Epithelial cell of prostate (primary cell): ENCODE measurements around the gene KCNMA1.
"Not testable (repeated sequence)": the region's sequence is repeated elsewhere in the genome, so short reads cannot be mapped to it uniquely, and the experiment has no call there.

Experiments
- DNase-seq: peaks from one replicate; pipeline ENCODE4 v3.0.0-alpha.2; 2011; ENCODE audit warnings: low read depth, low spot score
- H3K27ac ChIP-seq: fragments of 450-650 bp; 2 replicates; pipeline ENCODE4 v1.5.1; 2017; ENCODE audit warnings: mild to moderate bottlenecking

Gene KCNMA1

DNA sequence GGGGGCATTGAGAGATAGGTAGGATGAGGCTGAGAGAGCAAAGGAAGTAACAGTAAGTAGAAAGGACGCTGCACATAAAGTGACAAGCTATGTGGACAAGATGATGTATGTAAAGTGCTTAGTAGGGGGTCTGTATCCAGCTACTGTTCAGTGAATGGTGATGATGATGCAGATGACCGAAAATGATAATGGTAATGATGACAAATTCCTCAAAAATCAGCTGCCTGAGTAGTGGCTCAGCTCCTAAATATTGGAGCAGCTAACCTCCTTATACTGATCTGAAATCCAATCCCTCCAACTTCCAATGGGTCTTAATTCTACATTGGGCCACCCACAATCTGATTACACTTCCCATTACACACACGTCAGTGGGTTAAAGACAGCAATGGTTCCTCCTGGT is 27.1 kb upstream of the KCNMA1 start:
- DNase-seq, result no peak
- no peak overlapping the region for H3K27ac ChIP-seq

DNA sequence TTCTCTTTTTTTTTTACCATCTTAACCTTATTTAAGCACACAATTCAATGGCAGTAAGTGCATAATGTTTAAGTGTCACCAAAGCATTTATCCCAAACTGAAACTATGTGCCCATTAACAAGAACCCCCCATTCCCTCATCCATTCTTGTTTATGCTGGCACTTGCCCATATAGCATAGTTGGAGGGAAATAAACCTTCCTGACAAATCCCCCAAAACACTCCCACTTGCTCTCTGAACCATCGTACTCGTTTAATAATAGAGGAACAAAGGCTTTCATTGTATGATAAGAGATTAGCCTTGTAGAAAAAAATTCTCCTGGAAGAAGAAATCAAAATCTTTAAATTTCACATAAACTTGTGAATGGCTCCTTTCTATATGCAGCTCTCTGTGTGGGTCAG is 26.4 kb upstream of the KCNMA1 start:
- H3K27ac ChIP-seq, result no peak overlapping the region
- DNase-seq, result no peak

DNA sequence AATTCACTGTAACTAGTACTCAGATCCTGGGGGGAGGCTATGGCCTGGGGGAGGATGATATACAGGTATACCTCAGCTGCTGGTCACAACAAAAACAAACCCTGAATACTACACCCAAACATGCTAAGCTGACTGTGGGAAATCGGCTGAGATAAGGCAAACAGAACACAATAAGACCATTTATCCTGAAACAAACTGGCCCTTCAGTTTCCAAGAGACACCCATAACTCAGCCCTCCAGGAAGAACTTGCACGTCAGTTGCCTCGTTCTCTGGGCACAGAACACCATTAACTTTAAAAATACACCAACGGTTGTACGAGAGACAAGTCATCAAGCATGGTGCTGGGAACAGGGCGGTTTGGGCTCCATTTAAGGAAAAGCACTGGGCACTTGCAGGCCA is 24.1 kb upstream of the KCNMA1 start:
- DNase-seq, result no peak
- no peak overlapping the region for H3K27ac ChIP-seq

DNA sequence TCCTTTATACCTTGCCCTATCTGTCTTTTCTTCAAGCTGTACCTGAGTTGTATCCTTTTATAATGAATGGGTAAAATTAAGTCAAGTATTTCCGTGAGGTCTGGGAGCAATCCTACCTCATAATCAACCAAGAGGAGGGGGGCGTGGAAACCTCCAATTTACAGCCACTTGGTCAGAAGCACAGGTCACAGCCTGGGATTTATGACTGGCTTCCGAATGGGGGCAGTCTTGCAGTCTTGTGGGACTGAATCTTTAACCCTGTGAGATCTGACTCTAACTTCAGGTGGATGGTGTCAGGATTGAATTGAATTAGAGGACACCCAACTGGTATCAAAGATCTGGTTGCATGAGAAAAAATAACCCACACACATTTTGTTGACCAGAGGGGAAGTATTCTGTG is 23.5 kb upstream of the KCNMA1 start:
- DNase-seq, result no peak
- no peak overlapping the region for H3K27ac ChIP-seq

DNA sequence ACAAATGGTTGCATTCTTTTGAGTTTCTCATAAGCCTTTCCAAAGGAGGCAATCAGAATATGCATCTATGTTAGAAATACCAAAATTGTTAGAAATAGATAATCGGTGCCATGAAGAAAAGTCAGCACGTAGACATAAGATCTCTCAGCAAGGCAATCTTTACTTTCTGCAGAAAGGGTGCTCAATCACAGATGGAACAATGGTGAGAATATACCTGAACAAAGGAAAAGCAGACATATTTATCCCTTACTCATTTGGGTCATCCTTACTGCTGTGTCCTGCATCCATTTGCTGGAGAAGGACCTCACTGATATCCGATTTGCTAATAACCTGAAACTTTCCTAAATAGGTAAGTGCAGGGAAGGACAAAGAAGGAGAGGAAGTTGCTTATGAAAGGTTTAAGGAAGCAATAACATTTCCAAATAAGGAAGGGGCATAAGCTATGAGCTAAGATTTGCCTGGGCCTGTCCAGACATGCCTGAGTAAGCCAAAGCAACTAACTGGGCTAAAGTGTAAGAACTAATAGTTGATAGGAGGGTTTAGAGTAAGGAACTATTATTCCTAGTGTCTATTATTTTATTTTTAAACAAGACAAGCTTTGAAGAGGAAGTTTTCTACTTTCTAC is 21.6 kb upstream of the KCNMA1 start:
- H3K27ac ChIP-seq, result peak overlapping the region; percentile 39
- not testable (repeated sequence) for DNase-seq

DNA sequence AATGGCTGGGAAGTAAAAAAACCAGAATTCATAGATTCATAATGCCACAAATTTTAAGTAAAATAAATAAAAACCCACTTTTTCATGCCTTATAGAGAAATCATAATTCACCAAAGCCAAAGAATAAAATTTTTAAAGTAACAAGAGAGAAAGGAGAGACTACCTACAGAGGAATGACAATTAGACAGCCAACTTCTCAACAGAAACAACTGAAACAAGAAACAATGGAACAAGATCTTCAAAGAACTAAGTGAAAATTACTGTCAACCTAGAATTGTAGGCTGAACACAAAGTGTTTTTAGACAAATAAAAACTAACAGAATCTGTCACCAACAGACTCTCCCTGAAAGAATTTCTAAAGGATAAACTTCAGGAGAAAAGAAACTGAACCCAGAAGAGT is 15.6 kb upstream of the KCNMA1 start:
- no peak for DNase-seq
- H3K27ac ChIP-seq, result no peak overlapping the region

DNA sequence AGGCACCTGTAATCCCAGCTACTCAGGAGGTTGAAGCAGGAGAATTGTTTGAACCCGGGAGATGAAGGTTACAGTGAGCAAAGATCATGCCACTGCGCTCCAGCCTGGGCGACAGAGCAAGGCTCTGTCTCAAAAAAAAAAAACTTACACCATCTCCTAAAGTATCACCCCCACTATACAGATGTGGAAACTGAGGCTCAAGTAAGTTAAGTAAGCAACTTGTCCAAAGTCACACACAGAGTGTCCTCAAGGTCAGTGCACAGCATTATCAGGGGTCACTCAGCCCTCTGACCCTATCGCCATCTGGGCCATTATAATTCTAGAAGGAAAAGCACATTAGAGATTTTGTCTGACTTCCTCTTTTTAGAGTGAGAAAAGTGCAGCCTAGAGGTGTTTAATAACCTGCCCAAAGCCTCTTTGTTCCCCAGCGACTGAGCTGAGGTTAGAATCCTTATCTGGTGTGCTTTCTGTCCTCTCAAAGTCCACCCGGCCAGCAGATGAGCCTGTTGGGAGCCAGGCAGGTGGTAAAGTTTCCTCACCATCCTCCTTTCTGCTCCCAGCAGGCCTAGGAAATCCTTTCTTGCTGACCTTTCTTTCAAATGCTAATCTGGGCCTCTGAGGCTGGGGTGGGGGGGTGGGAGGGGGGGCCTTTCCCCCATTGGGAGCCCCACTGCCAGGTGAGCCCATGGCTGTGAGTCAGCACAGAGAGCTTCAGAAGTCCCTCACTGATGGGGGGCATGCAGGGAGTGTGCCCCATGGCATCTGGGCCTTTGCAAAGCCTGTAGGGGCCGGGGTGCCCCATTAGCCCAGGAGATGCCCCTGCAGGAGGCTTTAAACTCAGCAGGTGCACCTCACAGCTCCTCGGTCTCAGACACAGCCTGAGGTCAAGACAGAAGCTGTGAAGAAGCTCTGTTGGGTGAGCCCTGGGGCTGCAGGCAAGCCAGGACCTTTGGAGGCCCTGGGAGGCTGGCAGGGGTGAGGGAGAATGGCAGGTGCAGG is 12.0 kb upstream of the KCNMA1 start:
- no peak for DNase-seq

DNA sequence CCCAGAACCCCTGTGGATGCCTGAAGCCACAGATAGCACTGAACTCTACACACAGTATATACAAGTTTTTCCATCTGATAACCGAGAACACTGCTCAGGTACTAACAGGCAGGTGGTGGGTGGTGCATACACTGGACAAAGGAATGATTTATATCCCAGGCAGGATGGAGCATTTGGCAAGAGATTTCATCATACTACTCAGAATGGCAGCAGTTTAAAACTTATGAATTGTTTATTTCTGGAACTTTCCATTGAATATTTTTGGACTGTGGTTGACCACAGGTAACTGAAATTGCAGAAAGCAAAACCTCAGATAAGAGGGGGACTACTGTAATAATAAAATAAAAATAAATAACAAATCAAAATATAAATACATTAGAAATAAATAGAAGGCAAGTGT is 10.9 kb upstream of the KCNMA1 start:
- peak; percentile 49 for DNase-seq
- H3K27ac ChIP-seq, result peak overlapping the region; percentile 24

More for the DNA sequence above, 12.0 kb upstream of the KCNMA1 start:
- no peak overlapping the region for H3K27ac ChIP-seq

DNA sequence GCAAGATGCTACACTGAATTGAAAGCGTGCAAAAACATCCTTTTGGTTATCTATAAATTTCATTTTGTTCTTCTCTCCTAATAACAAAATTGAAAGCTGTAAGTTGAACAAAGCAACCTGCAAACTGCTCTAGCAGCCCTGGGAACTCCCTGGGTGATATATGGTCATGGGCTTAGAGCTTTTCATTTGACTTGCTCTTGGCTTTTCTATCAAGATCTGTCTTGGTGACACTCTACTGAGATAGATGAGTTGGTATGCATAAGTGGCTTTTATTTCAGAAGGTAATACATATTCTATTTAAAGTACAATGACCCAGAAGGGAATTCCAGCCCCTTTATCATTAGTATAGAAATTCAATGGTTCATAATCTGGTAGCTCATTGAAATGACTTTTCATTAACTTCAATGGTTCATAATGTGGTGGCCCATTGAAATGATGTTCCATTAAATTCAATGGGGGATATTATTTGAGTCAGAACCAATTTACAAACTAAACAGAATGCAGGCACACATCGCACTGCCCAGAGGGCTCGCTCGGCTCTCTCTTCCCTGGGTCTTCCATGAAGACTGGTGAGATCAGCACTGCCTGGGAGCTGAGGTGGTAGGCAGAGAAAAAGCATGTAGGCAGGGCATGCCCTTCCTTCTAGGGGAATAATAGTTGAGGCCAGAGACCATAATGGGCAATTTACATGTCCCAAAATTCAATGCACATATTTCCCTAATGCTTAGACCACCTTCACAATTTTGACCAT is 10.1 kb upstream of the KCNMA1 start:
- DNase-seq, result no peak
- no peak overlapping the region for H3K27ac ChIP-seq

DNA sequence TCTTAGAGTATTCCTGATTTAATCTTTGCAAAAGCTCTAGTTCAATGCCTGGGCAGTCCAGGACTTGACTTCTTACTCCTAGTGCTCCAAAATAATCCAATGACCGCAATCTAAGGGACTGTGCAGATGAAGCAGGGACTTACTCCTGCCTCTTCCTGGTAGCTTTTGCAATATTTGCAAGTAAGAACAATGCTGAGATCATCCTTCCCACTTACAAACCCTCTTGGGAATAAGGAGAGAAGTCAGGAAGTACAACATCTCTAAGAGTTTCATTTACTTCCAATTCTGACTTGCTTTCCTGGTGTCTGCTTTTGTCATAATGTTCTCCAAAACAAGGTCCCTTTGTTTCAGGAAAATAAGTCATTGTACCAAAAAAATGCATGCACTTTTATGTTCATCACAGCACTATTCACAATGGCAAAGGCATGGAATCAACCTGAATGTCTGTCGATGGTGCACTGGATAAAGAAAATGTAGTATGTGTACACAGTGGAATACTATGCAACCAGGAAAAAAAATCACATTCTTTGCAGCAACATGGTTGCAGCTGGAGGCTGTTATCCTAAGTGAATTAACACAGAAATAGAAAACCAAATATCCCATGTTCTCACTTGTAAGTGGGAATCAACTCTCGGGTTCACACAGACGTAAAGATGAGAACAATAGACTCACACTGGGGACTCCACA is 7.1 kb upstream of the KCNMA1 start:
- no peak overlapping the region for H3K27ac ChIP-seq
- DNase-seq, result no peak

DNA sequence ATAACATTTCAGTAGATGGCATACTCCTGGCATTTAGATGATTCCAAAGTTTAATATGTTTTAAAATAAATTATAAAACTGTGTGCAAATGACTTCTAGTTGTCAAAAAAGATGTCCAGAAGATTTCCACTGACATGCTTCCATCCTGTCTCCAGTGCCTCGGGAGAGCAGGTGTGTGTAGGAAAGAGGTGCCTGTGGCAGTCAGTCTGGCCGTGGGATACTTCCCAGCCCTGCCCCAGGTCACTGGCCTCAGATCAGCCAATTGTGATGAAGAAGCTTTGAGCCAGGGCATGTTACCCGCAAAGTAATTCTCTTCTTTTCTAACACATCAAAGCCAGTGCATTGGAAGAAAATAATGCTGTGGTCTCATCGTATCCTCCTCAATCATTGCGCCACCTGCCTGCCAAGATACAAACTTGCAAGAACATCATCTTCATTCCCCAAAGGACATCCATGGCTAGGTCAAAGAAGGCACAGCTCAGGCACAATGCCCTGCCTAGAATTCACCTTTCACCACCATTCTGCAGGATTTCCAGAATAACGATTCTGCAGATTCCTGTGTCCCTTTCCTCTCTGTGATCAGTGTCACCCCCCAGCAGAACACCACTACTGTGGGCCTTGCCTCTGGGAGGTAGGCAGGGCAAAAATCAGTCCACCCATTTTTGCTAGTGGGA is 6.3 kb upstream of the KCNMA1 start:
- no peak overlapping the region for H3K27ac ChIP-seq

DNA sequence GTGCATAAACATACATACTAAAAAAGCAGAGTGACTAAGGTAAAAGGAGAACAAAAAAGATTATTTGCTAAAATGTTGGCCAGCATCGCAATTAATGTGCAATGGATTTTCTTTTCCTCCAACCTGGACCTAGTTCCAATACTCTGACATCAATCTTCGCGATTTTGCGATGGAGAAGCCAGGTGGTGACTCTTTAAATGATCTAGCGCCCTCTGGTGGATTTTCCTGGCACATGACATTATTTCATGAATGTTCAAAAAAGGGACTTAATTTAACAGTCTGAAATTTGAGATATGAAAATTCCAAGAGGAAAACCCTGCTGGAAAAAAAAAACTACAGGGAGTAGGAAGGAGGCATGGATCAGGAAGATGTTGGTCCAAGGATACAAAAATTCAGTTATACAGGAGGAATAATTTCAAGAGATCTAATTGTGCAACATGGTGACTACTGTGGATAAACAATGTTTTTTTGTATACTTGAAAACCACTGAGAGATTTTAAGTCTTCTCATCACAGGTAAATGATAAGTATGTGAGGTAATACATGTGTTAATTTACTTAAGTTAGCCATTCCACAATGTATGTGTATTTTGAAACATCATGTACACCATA is 4.3 kb upstream of the KCNMA1 start:
- no peak overlapping the region for H3K27ac ChIP-seq
- DNase-seq, result peak; percentile 20

More for the DNA sequence above, 6.3 kb upstream of the KCNMA1 start:
- DNase-seq, result no peak

DNA sequence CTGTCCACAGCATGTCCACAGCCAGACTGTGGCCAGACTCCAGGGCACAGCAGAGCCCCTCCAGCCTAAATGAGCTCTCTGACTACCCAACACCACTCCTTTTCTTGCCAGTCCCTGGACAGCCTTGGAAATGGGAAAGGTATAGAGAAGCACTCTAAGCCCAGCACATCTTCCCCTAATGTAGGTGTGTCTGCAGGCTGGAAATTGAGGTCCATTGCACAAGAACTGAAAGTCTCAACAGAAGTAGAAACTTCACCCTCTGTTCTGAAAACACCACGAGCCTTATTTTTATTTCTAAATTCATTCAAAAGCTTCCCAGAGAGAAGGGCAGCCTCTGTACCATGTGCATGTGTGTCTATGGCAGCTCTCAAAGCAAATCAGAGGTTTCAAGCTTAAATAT is 3.7 kb upstream of the KCNMA1 start:
- no peak overlapping the region for H3K27ac ChIP-seq
- no peak for DNase-seq

DNA sequence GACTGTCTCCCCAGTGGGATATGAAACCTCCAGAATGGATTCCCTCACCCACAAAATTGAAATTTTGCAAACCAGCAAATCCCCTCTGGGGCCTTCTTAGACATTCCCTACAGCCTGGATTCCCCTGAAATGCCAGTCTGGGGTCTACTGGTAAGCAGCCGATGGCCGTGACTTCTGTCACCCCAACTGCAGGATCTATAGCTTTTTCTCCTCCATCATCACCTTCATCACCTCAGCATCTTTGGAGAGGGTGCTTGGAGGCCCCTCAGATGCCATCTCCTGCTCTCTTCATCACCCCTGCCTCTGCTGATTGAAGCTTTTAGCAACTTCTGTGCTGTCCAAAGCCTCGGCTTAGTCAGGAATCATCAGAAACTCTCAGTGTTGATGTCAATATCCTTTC is 2.6 kb upstream of the KCNMA1 start:
- H3K27ac ChIP-seq, result no peak overlapping the region
- no peak for DNase-seq

DNA sequence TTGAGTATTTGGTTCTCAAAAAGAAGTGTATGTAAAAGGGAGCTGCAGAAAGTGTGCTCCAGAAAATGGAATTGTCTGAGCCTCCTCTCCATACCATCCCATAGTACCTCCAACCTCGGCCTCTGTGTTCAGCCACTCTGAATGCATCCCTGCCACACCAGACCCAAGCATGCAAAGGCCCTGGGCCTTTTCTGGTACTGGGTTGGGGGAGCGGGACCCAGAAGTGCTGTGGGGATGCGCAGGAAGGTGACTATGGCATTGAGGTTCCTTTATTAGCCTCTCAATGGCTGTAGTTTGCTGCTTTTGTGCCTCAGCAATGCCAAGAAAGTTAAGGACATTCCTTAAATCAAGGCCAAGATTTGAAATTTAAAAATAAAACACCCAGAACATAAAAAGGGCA is 2.1 kb upstream of the KCNMA1 start:
- DNase-seq, result no peak
- H3K27ac ChIP-seq, result no peak overlapping the region

DNA sequence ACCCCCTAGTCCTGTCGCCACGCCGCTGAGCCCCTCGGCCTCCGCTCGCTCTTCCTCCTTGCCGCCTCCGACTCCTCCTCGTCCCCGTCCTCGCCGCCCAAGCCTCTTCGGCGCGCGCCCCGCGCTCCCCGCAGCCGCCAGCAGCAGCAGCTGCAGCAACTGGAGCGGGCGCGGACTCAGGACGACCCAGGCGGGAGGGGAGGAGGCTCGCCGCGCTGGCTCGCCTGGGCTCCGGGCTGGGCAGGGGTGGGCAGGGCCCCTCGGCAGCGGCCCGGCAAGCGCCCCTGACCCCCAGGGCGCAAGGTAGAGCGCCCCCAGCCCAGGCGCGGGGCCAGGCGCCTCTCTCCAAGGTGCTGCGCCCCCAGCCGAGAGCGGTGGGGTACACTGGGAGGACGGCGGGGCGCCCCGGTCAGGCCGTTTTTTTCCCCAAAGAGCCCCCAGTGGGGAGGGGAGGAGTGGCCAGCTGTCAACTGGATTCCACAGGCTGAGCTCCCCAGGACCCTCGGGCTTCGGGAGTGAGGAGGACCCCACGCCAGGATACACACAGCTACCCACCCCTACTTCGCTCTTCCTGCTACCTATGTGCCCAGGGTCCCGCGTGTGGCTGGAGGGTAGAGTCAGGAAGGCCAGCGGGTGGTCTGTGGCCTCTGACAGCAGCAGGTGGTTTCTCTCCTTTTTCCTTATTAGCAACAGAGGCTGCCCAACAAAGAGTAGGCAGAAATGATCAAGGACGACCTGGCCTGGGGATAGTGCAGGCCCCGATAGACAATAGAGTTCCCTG is 903 bp upstream of the KCNMA1 start:
- H3K27ac ChIP-seq, result no peak overlapping the region
- DNase-seq, result no peak

DNA sequence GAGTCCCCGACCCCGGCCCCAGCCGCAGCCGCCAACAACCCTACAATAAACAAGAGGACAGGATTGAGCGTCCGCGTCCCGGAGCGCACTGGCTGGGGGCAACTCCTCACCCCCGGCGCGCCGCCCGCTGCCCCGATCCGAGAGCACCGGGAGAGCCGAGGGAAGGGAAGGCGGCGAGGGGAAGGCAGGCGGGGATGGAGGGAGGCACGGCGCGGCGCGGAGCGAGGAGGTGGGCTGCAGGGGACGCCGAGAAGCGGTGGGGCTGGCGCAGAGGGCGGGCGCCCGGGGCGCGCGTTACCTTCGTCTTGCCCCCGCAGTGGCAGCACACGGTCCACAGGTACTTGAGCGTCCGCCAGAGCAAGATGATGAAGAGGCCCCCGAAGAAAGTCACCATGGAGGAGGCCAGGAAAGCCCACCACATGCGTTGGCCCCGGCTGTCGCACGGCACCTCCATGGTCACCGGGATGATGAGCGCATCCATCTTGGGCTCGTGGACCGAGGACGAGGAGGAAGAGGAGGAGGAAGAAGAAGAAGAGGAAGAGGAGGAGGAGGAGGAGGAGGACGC is 559 bp downstream of the KCNMA1 start:
- no peak overlapping the region for H3K27ac ChIP-seq
- no peak for DNase-seq

DNA sequence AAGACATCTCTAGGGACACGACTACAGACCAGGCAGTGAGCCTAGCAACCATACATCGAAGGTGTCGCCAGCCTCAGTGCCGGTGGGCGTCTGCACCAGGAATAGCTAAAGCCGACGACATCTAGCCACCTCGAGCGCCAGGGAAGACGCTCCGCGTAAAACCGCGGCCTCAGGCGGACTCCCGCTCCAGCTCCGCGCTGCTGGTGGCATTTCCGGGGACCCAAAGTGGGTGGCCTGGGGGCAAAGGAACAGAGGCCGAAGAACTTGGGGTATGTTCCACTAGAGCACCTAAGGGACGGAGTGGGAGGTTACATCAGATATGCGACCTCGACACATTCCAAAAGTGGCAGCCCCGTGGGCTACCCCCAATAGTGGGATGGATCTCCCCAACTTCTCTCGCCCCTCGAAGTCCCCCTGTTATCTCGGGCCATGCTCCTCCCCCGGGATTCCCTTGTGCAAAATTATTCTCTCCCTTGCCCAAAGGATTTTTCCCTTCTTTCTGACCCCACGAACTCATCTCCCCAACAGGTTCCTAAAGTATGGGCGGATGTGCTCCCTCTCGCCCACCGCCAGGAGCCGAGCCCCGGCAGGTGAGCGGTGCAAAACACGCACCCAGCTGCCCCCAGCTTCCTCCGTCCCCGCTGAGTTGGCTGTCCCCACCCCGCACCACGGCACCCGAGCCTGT is 1.2 kb downstream of the KCNMA1 start:
- no peak overlapping the region for H3K27ac ChIP-seq
- DNase-seq, result no peak
